Endodermal cell (in vitro differentiated cells): ENCODE results near the gene TTC28. TPM values are rescaled to one million over a fixed set of nuclear protein-coding genes. Genes with fewer than 3 reads are reported as not detected.

Source experiments
- DNase-seq: peaks from one replicate; pipeline ENCODE4 v3.0.0-alpha.2; 2017
- H3K27ac ChIP-seq: 2 replicates; pipeline ENCODE4 v1.5.1; 2013; ENCODE audit warnings: mild to moderate bottlenecking, low read depth, low read length, moderate library complexity
- H3K27me3 ChIP-seq: 2 replicates; pipeline ENCODE4 v1.6.1; 2013; ENCODE audit warnings: mild to moderate bottlenecking, low read length, moderate library complexity; ENCODE audit not compliant: insufficient read depth, control insufficient read depth, poor library complexity, severe bottlenecking
- H3K36me3 ChIP-seq: 2 replicates; pipeline ENCODE4 v1.7.0; 2013; ENCODE audit warnings: mild to moderate bottlenecking, low read length, moderate library complexity; ENCODE audit not compliant: control insufficient read depth, insufficient read depth
- H3K4me1 ChIP-seq: one replicate; pipeline ENCODE4 v1.7.0; 2013; ENCODE audit warnings: low read length; ENCODE audit not compliant: control insufficient read depth, insufficient read depth
- H3K4me3 ChIP-seq: 2 replicates; pipeline ENCODE4 v1.5.1; 2013; ENCODE audit warnings: mild to moderate bottlenecking, low read length, moderate library complexity
- H3K9ac ChIP-seq: 2 replicates; pipeline ENCODE4 v1.6.1; 2013; ENCODE audit warnings: mild to moderate bottlenecking, low read length, moderate library complexity; ENCODE audit not compliant: poor library complexity, severe bottlenecking; ENCODE audit errors: extremely low read depth
- H3K9me3 ChIP-seq: 2 replicates; pipeline ENCODE4 v1.6.1; 2013; ENCODE audit warnings: mild to moderate bottlenecking, low read length, moderate library complexity; ENCODE audit not compliant: control insufficient read depth
- H3K27ac Mint-ChIP-seq: 2 replicates; pipeline ENCODE4 v1.8.0; 2020; ENCODE audit warnings: mixed read lengths
- H3K27me3 Mint-ChIP-seq: 2 replicates; pipeline ENCODE4 v1.8.0; 2021; ENCODE audit warnings: mild to moderate bottlenecking, mixed read lengths; ENCODE audit not compliant: insufficient read depth
- H3K36me3 Mint-ChIP-seq: 2 replicates; pipeline ENCODE4 v1.8.0; 2020; ENCODE audit warnings: low read depth, mixed read lengths
- H3K4me1 Mint-ChIP-seq: 2 replicates; pipeline ENCODE4 v1.8.0; 2020; ENCODE audit warnings: mixed read lengths
- H3K4me3 Mint-ChIP-seq: 2 replicates; pipeline ENCODE4 v1.8.0; 2020; ENCODE audit warnings: mild to moderate bottlenecking, moderate library complexity, mixed read lengths
- H3K9me3 Mint-ChIP-seq: 2 replicates; pipeline ENCODE4 v1.8.0; 2020; ENCODE audit warnings: mild to moderate bottlenecking, mixed read lengths
- CTCF ChIP-seq: fragments of 200-600 bp; sonication (generic); conservative IDR thresholded peaks from 2 replicates; pipeline ENCODE4 v1.5.0; 2021; ENCODE audit warnings: antibody characterized with exemption, mild to moderate bottlenecking
- WGBS, 2 experiments: methylation state at CpG; one replicate each; pipeline versions ENCODE4 v1.1.5 to v1.1.7; 2013; ENCODE audit warnings: missing lambda C conversion rate in 2 of 2, mixed read lengths in 1 of 2; ENCODE audit not compliant: insufficient coverage in 1 of 2, insufficient read length in 1 of 2; 5-methylcytosine and 5-hydroxymethylcytosine counted together
- total RNA-seq, 2 donors: library from RNA; stranded (reverse); fragmentation: NEBNext Ultra II Directional in 1 of 2; extraction: Animal tissue kit (Norgen Biotek cat#: 25700) in 1 of 2; gene quantifications; 2 replicates in 1 of 2; 3 replicates in 1 of 2; pipeline ENCODE4 v1.2.1, GENCODE V29; 2021

TTC28 gene
- total RNA-seq, 2 donors from 2014 or later = 28.6 to 34.0 TPM

- peaks cover 11% of the 10 kb centered on the region for H3K4me1 ChIP-seq
Measured at GRCh38 chr22:28032861-28033260, 646.8 kb downstream of the TTC28 start.

GRCh38 chr22:28031383-28031922 is 648.2 kb downstream of the TTC28 start:
- peaks cover 36% of the 10 kb centered on the region for H3K4me1 Mint-ChIP-seq
- peaks cover 11% of the 10 kb centered on the region for H3K4me1 ChIP-seq
- WGBS, 2 experiments = 92 to 98% methylated on average over 5 to 6 of the region's 6 CpGs

More at GRCh38 chr22:28032861-28033260, 646.8 kb downstream of the TTC28 start:
- H3K36me3 ChIP-seq = no peaks in the 10 kb centered on the region
- DNase-seq = peak; percentile 39
- Mint-ChIP-seq H3K4me3 (no peak overlapping the region), H3K9me3 (peaks cover 3% of the 10 kb centered on the region), H3K27ac (no peak overlapping the region), H3K4me1 (peaks cover 41% of the 10 kb centered on the region), H3K36me3 (no peaks in the 10 kb centered on the region), H3K27me3 (peaks cover 2% of the 10 kb centered on the region)
- 52 to 54% methylated on average over 2 to 3 of the region's 3 CpGs for WGBS, 2 experiments
- H3K9me3 ChIP-seq = peaks cover 5% of the 10 kb centered on the region
- no peak overlapping the region for H3K9ac ChIP-seq
- H3K4me3 ChIP-seq = no peak overlapping the region
- no peaks in the 10 kb centered on the region for H3K27me3 ChIP-seq
- no peak overlapping the region for H3K27ac ChIP-seq
- no peak for TF ChIP-seq CTCF

GRCh38 chr22:28030473-28030872 is 649.2 kb downstream of the TTC28 start:
- Histone ChIP-seq H3K9me3 (peaks cover 5% of the 10 kb centered on the region), H3K9ac (no peak overlapping the region), H3K27ac (no peak overlapping the region), H3K4me1 (peaks cover 11% of the 10 kb centered on the region), H3K4me3 (no peak overlapping the region), H3K36me3 (no peaks in the 10 kb centered on the region), H3K27me3 (no peaks in the 10 kb centered on the region)
- Mint-ChIP-seq H3K27me3 (no peaks in the 10 kb centered on the region), H3K36me3 (no peaks in the 10 kb centered on the region), H3K27ac (no peak overlapping the region), H3K4me3 (no peak overlapping the region), H3K4me1 (peaks cover 27% of the 10 kb centered on the region), H3K9me3 (no peaks in the 10 kb centered on the region)
- WGBS, 2 experiments = 83 to 94% methylated on average over 4 of the region's 4 CpGs
- TF ChIP-seq CTCF = no peak
- no peak for DNase-seq

More at GRCh38 chr22:28031383-28031922, 648.2 kb downstream of the TTC28 start:
- H3K9me3 Mint-ChIP-seq = no peaks in the 10 kb centered on the region
- no peak overlapping the region for H3K27ac Mint-ChIP-seq
- Histone ChIP-seq H3K27ac (no peak overlapping the region), H3K9ac (no peak overlapping the region), H3K4me3 (no peak overlapping the region), H3K36me3 (no peaks in the 10 kb centered on the region), H3K27me3 (no peaks in the 10 kb centered on the region), H3K9me3 (peaks cover 5% of the 10 kb centered on the region)
- H3K36me3 Mint-ChIP-seq = no peaks in the 10 kb centered on the region
- DNase-seq = no peak
- no peak for TF ChIP-seq CTCF
- H3K27me3 Mint-ChIP-seq = no peaks in the 10 kb centered on the region
- H3K4me3 Mint-ChIP-seq = no peak overlapping the region
